Loucy (cell line): ENCODE data around the gene IER3.
"Not testable (repeated sequence)": the region's sequence is repeated elsewhere in the genome, so short reads cannot be mapped to it uniquely, and the experiment has no call there.

Source experiments
- H2AFZ ChIP-seq: fragments of 200-600 bp; sonication (generic); 2 replicates; pipeline ENCODE4 v1.6.0; 2016; ENCODE audit warnings: antibody characterized with exemption, mild to moderate bottlenecking, low read length, moderate library complexity
- H3F3A ChIP-seq: fragments of 200-600 bp; 2 replicates; pipeline ENCODE4 v1.6.0; 2016; ENCODE audit warnings: antibody characterized with exemption, low read depth, mild to moderate bottlenecking
- H3K27me3 ChIP-seq: fragments of 200-600 bp; sonication (generic); 2 replicates; pipeline ENCODE4 v1.6.1; 2014; ENCODE audit warnings: low read length, mild to moderate bottlenecking; ENCODE audit not compliant: insufficient read depth, poor library complexity, severe bottlenecking
- H3K36me3 ChIP-seq: fragments of 200-600 bp; sonication (generic); 2 replicates; pipeline ENCODE4 v1.6.1; 2016; ENCODE audit warnings: low read length; ENCODE audit not compliant: insufficient read depth
- H3K4me1 ChIP-seq: fragments of 200-600 bp; sonication (generic); 2 replicates; pipeline ENCODE4 v1.5.1; 2014; ENCODE audit warnings: low read length, mild to moderate bottlenecking; ENCODE audit not compliant: insufficient read depth, poor library complexity, severe bottlenecking
- H3K4me2 ChIP-seq: fragments of 200-600 bp; sonication (generic); 2 replicates; pipeline ENCODE4 v1.6.0; 2014; ENCODE audit warnings: antibody characterized with exemption, low read length, low read depth, mild to moderate bottlenecking; ENCODE audit not compliant: poor library complexity, severe bottlenecking
- H3K4me3 ChIP-seq: fragments of 200-600 bp; sonication (generic); 2 replicates; pipeline ENCODE4 v1.5.1; 2014; ENCODE audit warnings: low read length, mild to moderate bottlenecking, mixed read lengths; ENCODE audit not compliant: poor library complexity, severe bottlenecking
- H3K79me2 ChIP-seq: fragments of 200-600 bp; sonication (generic); 2 replicates; pipeline ENCODE4 v1.6.1; 2014; ENCODE audit warnings: low read length; ENCODE audit not compliant: insufficient read depth
- H3K9ac ChIP-seq: fragments of 200-600 bp; sonication (generic); 2 replicates; pipeline ENCODE4 v1.6.0; 2014; ENCODE audit warnings: mild to moderate bottlenecking, low read depth, low read length, moderate library complexity; ENCODE audit not compliant: poor library complexity, severe bottlenecking
- H3K9me2 ChIP-seq: fragments of 200-600 bp; sonication (generic); replicated peaks from 2 replicates; pipeline ENCODE4 v1.6.1; 2016; ENCODE audit warnings: low read depth, low read length, mixed read lengths
- H3K9me3 ChIP-seq: fragments of 200-600 bp; sonication (generic); 2 replicates; pipeline ENCODE4 v1.6.1; 2014; ENCODE audit warnings: mild to moderate bottlenecking, antibody characterized with exemption, low read length, low read depth; ENCODE audit not compliant: insufficient read depth
- H4K20me1 ChIP-seq: fragments of 200-600 bp; sonication (generic); 2 replicates; pipeline ENCODE4 v1.6.0; 2014; ENCODE audit warnings: antibody characterized with exemption, low read length, mild to moderate bottlenecking; ENCODE audit not compliant: insufficient read depth, poor library complexity, severe bottlenecking
- EZH2phosphoT487 ChIP-seq: fragments of 200-600 bp; IDR thresholded peaks from 2 replicates; pipeline ENCODE4 v1.6.1; 2018; ENCODE audit warnings: antibody characterized with exemption, mild to moderate bottlenecking, moderate library complexity, borderline replicate concordance
- TF ChIP-seq, protein P1 (sequence below): fragments of 200-600 bp; sonication (generic); conservative IDR thresholded peaks from 2 replicates; pipeline ENCODE4 v1.5.1; 2014; ENCODE audit warnings: mild to moderate bottlenecking, antibody characterized with exemption, low read length

The IER3 gene

DNA sequence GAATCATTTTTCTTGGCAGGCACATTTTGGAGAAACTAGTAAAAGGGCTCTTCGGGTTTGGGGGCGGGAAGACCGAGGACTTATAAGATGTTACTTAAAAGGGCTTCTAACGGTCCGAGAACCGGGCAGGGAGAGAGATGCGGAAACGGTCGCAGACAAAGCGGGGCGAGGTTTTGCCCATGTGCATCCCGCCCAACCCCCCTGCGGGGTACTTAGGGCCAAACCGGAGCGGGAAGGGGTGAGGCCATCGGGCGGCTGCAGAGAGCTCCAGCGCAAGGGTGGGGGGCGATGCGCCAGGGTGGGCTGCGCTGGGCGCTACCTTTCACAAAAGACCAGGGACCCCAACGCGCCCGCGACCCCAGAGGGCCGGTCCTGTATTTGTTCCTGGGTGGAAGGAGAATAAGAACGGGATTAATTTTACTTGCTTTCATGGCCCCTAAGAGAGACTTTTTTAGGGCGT lies 23.6 kb downstream of the IER3 start:
- Histone ChIP-seq H3F3A (peaks cover 26% of the 10 kb centered on the region), H3K4me1 (peaks cover 46% of the 10 kb centered on the region), H3K79me2 (peaks cover 86% of the 10 kb centered on the region), H3K9me2 (no peaks in the 10 kb centered on the region), H3K4me2 (peak overlapping the region; percentile 66), H3K36me3 (peaks cover 45% of the 10 kb centered on the region), H3K9me3 (no peaks in the 10 kb centered on the region), H3K9ac (peak overlapping the region; percentile 100), H3K27me3 (peaks cover 15% of the 10 kb centered on the region), H2AFZ (no peak overlapping the region), H3K4me3 (peak overlapping the region; percentile 98), H4K20me1 (peaks cover 49% of the 10 kb centered on the region)
- no peak for TF ChIP-seq EZH2phosphoT487
- TF ChIP-seq, protein P1, sequence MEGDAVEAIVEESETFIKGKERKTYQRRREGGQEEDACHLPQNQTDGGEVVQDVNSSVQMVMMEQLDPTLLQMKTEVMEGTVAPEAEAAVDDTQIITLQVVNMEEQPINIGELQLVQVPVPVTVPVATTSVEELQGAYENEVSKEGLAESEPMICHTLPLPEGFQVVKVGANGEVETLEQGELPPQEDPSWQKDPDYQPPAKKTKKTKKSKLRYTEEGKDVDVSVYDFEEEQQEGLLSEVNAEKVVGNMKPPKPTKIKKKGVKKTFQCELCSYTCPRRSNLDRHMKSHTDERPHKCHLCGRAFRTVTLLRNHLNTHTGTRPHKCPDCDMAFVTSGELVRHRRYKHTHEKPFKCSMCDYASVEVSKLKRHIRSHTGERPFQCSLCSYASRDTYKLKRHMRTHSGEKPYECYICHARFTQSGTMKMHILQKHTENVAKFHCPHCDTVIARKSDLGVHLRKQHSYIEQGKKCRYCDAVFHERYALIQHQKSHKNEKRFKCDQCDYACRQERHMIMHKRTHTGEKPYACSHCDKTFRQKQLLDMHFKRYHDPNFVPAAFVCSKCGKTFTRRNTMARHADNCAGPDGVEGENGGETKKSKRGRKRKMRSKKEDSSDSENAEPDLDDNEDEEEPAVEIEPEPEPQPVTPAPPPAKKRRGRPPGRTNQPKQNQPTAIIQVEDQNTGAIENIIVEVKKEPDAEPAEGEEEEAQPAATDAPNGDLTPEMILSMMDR = no peak

DNA sequence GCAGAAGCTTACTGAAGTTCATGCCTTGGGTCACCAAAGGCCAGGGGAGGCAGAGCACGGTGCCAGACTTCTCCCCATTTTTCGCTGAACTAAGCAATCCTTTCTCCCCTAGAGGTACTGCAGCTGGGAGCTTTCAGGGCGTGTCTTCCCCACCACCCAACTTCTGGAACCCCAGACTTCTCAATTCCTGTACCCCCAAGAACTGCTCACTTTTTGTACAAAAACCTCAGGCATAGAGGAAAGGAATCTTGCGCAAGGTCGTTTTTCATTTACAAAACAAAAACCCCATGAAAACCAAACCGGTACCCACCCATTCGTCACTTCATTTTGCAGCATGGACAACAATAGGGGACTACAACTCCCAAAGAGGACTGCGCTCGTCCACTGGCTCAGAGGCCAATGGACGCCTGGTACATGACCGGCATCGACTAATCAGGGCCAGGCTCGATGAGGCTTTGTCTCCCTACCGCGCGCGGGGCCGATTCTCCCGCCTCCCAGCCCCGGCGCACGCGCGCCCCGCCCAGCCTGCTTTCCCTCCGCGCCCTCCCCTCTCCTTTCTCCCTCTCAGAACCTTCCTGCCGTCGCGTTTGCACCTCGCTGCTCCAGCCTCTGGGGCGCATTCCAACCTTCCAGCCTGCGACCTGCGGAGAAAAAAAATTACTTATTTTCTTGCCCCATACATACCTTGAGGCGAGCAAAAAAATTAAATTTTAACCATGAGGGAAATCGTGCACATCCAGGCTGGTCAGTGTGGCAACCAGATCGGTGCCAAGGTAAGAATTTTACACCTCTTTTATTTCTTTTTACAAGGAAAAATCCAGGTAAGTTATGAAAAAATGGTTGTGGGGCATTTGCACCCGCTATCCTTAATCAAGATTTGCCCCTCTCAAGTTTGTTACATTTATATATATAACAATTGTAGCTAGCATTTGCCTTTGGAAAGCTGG lies 24.3 kb downstream of the IER3 start, which contains the start of gene TUBB:
Gene TUBB, plus strand, starts transcription at position 562 of the 947 bp plus-strand sequence. Its CDS starts 155 bp downstream, at position 717.
- Histone ChIP-seq H3K79me2 (peaks cover 86% of the 10 kb centered on the region), H4K20me1 (peaks cover 42% of the 10 kb centered on the region), H2AFZ (peak within 1 kb of the TSS; percentile 25; the same call in 1 of the 2 replicates), H3K9me3 (no peaks in the 10 kb centered on the region), H3K4me1 (peaks cover 46% of the 10 kb centered on the region), H3F3A (peaks cover 19% of the 10 kb centered on the region), H3K36me3 (peaks cover 38% of the 10 kb centered on the region), H3K4me2 (peak within 1 kb of the TSS; percentile 87), H3K9me2 (no peaks in the 10 kb centered on the region), H3K27me3 (peaks cover 15% of the 10 kb centered on the region), H3K4me3 (peak within 1 kb of the TSS; percentile 98), H3K9ac (peak within 1 kb of the TSS; percentile 100)
- TF ChIP-seq, protein P1 = 0 out of 2 replicates have a peak, but pooled peaks have one; percentile 14
- no peak for TF ChIP-seq EZH2phosphoT487

DNA sequence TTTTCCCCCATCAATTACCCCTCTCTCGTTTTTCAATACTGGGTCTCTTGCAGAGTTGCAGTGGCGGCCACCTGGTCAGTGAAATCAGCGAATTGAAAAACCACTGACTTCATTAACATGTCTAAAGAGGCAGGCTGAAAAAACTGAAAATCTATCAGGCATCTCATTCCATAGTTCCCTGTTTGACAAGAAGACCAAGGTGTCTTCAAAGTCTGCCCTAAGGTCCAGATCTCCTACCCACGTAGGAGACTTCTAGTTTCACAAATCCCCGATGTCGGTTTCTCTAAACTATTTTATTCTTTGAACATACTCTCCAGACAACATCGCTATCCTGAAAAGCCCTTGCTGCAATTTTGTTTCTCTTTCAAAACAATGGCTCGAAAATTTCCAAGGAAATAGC lies 25.0 kb downstream of the IER3 start:
- Histone ChIP-seq H3F3A (peaks cover 12% of the 10 kb centered on the region; the same call in 1 of the 2 replicates), H3K9me2 (no peaks in the 10 kb centered on the region), H3K36me3 (peaks cover 31% of the 10 kb centered on the region), H4K20me1 (peaks cover 35% of the 10 kb centered on the region), H3K4me3 (peak overlapping the region; percentile 98), H3K4me2 (peak overlapping the region; percentile 87), H3K9ac (peak overlapping the region; percentile 100), H3K4me1 (peaks cover 46% of the 10 kb centered on the region), H2AFZ (no peak overlapping the region; the same call in 1 of the 2 replicates), H3K9me3 (no peaks in the 10 kb centered on the region), H3K79me2 (peaks cover 86% of the 10 kb centered on the region), H3K27me3 (peaks cover 15% of the 10 kb centered on the region)
- TF ChIP-seq, protein P1 = no peak; the same call in 1 of the 2 replicates
- no peak for TF ChIP-seq EZH2phosphoT487

DNA sequence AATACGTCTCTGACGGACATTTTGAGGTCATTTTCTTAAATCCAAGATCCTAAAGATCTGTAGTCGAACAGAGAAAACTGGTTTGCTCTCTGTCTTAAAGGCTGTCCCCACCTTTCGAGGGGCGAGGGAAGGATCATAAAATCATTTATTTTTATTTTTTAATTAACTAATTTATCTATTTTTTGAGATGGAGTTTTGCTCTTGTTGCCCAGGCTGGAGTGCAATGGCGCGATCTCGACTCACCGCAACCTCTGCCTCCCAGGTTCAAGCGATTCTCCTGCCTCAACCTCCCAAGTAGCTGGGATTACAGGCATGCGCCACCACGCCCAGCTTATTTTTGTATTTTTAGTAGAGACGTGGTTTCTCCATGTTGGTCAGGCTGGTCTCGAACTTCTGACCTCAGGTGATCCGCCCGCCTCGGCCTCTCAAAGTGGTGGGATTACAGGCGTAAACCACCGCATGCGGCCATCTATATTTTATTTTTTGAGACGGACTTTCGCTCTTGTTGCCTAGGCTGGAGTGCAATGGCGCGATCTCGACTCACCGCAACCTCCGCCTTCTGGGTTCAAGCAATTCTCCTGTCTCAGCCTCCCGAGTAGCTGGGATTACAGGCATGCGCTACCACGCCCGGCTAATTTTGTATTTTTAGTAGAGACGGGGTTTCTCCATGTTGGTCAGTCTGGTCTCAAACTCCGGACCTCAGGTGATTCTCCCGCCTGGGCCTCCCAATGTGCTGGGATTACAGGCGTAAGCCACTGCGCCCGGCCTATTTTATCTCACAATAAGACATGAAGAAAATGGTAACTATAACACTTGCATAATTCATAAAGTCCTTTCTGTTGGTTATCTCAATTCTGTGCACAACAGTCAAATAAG lies 26.3 kb downstream of the IER3 start:
- Histone ChIP-seq H3F3A (peaks cover 12% of the 10 kb centered on the region; the same call in 1 of the 2 replicates), H3K9ac (peak overlapping the region; percentile 100), H3K36me3 (peaks cover 25% of the 10 kb centered on the region), H3K27me3 (peaks cover 15% of the 10 kb centered on the region), H4K20me1 (peaks cover 22% of the 10 kb centered on the region), H3K4me1 (peaks cover 53% of the 10 kb centered on the region), H3K4me3 (peak overlapping the region; percentile 98), H3K79me2 (peaks cover 86% of the 10 kb centered on the region), H3K4me2 (peak overlapping the region; percentile 87)
- H3K9me2 ChIP-seq, H3K9me3 ChIP-seq, H2AFZ ChIP-seq: not testable (repeated sequence)
